Hepatocyte (in vitro differentiated cells): ENCODE data around the gene ARHGAP22. TPM values are rescaled to one million over a fixed set of nuclear protein-coding genes. Genes with fewer than 3 reads are reported as not detected.

Source experiments
- DNase-seq: peaks from one replicate; pipeline ENCODE4 v3.0.0-alpha.2; 2016; ENCODE audit warnings: low spot score
- H2AFZ ChIP-seq: fragments of 200-600 bp; sonication (generic); 2 replicates; pipeline ENCODE4 v1.6.0; 2016; ENCODE audit warnings: antibody characterized with exemption, mild to moderate bottlenecking
- H3K27ac ChIP-seq: fragments of 200-600 bp; sonication (generic); 2 replicates; pipeline ENCODE4 v1.5.1; 2016; ENCODE audit warnings: mild to moderate bottlenecking
- H3K27me3 ChIP-seq: fragments of 200-600 bp; sonication (generic); 2 replicates; pipeline ENCODE4 v1.6.1; 2016
- H3K36me3 ChIP-seq: fragments of 200-600 bp; sonication (generic); replicated peaks from 2 replicates; pipeline ENCODE4 v1.5.1; 2016; ENCODE audit warnings: low read depth; ENCODE audit not compliant: insufficient read depth
- H3K4me1 ChIP-seq: fragments of 200-600 bp; sonication (generic); 2 replicates; pipeline ENCODE4 v1.5.1; 2016; ENCODE audit warnings: mild to moderate bottlenecking, moderate library complexity; ENCODE audit not compliant: insufficient read depth
- H3K4me2 ChIP-seq: fragments of 200-600 bp; sonication (generic); 2 replicates; pipeline ENCODE4 v1.6.0; 2016
- H3K4me3 ChIP-seq: fragments of 200-600 bp; sonication (generic); 2 replicates; pipeline ENCODE4 v1.5.1; 2016; ENCODE audit warnings: mild to moderate bottlenecking
- H3K79me2 ChIP-seq: fragments of 200-600 bp; sonication (generic); 2 replicates; pipeline ENCODE4 v1.6.0; 2017; ENCODE audit warnings: mild to moderate bottlenecking
- H3K9me2 ChIP-seq: fragments of 200-600 bp; sonication (generic); replicated peaks from 2 replicates; pipeline ENCODE4 v1.6.0; 2017; ENCODE audit warnings: mild to moderate bottlenecking; ENCODE audit not compliant: insufficient read depth
- H3K9me3 ChIP-seq: fragments of 200-600 bp; sonication (generic); 2 replicates; pipeline ENCODE4 v1.5.1; 2016; ENCODE audit warnings: low read depth, mild to moderate bottlenecking
- H4K20me1 ChIP-seq: fragments of 200-600 bp; sonication (generic); 2 replicates; pipeline ENCODE4 v1.6.0; 2016; ENCODE audit warnings: mild to moderate bottlenecking; ENCODE audit not compliant: insufficient read depth, poor library complexity, severe bottlenecking
- EZH2 ChIP-seq: fragments of 200-600 bp; sonication (generic); IDR thresholded peaks from 2 replicates; pipeline ENCODE4 v1.6.1; 2016; ENCODE audit warnings: antibody characterized with exemption, mild to moderate bottlenecking, borderline replicate concordance
- EZH2phosphoT487 ChIP-seq: fragments of 200-600 bp; sonication (generic); IDR thresholded peaks from one replicate; pipeline ENCODE4 v1.6.1; 2018; ENCODE audit warnings: antibody characterized with exemption, mild to moderate bottlenecking, low read depth, moderate library complexity; ENCODE audit not compliant: unreplicated experiment, severe bottlenecking
- WGBS: methylation state at CpG from one replicate; pipeline ENCODE4 v1.1.6; 2016; ENCODE audit warnings: low lambda C conversion rate; ENCODE audit errors: missing lambda C conversion rate; 5-methylcytosine and 5-hydroxymethylcytosine counted together
- polyA plus RNA-seq: library from polyadenylated mRNA; unstranded; fragments of >200 nt; fragmentation: Nextera tagmentation; extraction: Ambion mirVana; gene quantifications from 2 replicates; pipeline ENCODE4 v1.2.1, GENCODE V29; 2016
- total RNA-seq: library from RNA; depleted of rRNA; stranded (reverse); fragments of >200 nt; gene quantifications from 2 replicates; pipeline ENCODE4 v1.2.3, GENCODE V29; 2014
- TF ChIP-seq, protein P1 (sequence below): fragments of 200-600 bp; sonication (generic); IDR thresholded peaks from 2 replicates; pipeline ENCODE4 v1.5.1; 2016; ENCODE audit warnings: antibody characterized with exemption, mild to moderate bottlenecking; ENCODE audit not compliant: poor library complexity

ARHGAP22 gene
- total and polyA plus RNA-seq, 2 experiments from 2014 or later, result 1.7 to 1.8 TPM

DNA sequence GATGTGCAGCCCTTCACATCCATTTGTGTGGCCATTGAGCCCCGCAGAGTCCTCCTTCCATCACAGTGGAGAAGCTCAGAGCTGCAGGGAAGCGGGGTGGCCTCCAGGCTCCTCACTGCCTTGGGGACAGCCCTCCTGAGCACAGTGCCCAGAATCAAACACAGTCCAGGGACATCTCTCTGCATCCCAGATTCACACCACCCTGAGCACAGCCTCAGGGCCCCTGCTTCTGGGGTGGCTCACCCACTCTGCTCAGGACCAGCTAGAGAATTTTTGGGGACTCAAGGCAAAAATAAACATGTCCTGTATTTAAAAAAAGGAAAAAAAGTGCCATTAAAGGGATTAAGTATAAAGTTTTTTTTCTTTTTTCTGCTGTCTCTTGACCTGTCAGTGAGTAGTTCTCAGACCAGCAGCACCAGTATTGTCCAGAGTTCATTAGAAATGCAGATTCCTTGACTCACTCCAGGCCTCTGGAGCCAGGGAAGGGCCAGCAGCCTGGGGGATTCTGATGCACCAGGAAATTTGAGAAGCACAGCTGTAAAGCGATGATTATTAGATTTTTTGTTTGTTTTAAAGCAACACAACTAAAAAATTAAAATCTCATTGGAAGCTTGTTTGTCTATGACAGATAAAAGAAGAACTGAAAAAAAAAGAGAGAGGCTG lies 61.6 kb downstream of the ARHGAP22 start:
- no peak for DNase-seq

DNA sequence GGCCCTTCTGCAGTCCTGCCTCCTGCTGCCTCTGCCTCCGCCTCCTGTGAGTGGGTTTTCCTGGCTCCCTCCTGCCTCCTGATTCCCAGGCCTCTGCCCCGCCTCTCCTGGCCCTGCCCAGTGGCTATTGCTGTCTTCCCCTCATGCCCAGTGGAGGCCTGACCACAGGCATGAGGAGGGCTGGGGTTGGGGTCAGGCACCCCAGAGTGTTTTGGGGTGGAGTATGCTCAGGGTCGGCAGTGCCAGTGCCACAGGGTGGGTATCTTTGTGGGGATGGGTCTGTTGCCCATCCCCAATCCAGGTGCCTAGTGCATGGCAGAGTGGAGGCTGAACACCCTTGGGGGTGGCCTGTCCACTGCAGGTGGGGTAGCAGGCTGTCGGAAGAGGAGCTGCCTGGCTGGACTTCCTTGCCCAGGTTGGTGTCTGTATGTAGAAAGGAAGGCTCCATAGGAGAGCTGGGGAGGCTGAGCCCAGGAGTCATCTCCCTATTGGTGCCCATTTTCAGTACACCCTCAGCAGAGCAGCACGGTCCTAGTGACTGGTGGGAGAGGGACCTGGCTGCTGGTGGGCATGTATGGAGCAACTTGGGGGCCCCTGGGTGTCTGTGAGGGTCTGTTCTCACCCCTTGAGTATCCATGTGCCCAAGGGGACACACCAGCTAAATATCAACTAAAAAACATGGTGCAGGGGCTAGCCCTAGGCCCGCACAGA lies 62.2 kb downstream of the ARHGAP22 start:
- WGBS, result 94% methylated on average over 5 of the region's 6 CpGs
- Histone ChIP-seq H3K9me3 (no peaks in the 10 kb centered on the region), H2AFZ (no peak overlapping the region), H3K9me2 (no peaks in the 10 kb centered on the region), H3K27ac (no peak overlapping the region), H3K4me1 (no peaks in the 10 kb centered on the region), H3K4me3 (no peak overlapping the region), H3K27me3 (no peaks in the 10 kb centered on the region), H3K36me3 (no peaks in the 10 kb centered on the region), H4K20me1 (no peaks in the 10 kb centered on the region), H3K79me2 (no peaks in the 10 kb centered on the region), H3K4me2 (no peak overlapping the region)
- no peak for DNase-seq
- no peak for TF ChIP-seq EZH2phosphoT487
- no peak for TF ChIP-seq EZH2
- TF ChIP-seq, protein P1, sequence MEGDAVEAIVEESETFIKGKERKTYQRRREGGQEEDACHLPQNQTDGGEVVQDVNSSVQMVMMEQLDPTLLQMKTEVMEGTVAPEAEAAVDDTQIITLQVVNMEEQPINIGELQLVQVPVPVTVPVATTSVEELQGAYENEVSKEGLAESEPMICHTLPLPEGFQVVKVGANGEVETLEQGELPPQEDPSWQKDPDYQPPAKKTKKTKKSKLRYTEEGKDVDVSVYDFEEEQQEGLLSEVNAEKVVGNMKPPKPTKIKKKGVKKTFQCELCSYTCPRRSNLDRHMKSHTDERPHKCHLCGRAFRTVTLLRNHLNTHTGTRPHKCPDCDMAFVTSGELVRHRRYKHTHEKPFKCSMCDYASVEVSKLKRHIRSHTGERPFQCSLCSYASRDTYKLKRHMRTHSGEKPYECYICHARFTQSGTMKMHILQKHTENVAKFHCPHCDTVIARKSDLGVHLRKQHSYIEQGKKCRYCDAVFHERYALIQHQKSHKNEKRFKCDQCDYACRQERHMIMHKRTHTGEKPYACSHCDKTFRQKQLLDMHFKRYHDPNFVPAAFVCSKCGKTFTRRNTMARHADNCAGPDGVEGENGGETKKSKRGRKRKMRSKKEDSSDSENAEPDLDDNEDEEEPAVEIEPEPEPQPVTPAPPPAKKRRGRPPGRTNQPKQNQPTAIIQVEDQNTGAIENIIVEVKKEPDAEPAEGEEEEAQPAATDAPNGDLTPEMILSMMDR, result no peak

More for the DNA sequence above, 61.6 kb downstream of the ARHGAP22 start:
- Histone ChIP-seq H4K20me1 (no peaks in the 10 kb centered on the region), H3K79me2 (no peaks in the 10 kb centered on the region), H3K4me1 (no peaks in the 10 kb centered on the region), H2AFZ (no peak overlapping the region), H3K4me3 (no peak overlapping the region), H3K9me3 (no peaks in the 10 kb centered on the region), H3K27me3 (no peaks in the 10 kb centered on the region), H3K9me2 (no peaks in the 10 kb centered on the region), H3K4me2 (no peak overlapping the region), H3K27ac (no peak overlapping the region), H3K36me3 (no peaks in the 10 kb centered on the region)
- 89% methylated on average over 3 of the region's 3 CpGs for WGBS
- no peak for TF ChIP-seq EZH2phosphoT487
- no peak for TF ChIP-seq EZH2
- TF ChIP-seq, protein P1, result no peak

DNA sequence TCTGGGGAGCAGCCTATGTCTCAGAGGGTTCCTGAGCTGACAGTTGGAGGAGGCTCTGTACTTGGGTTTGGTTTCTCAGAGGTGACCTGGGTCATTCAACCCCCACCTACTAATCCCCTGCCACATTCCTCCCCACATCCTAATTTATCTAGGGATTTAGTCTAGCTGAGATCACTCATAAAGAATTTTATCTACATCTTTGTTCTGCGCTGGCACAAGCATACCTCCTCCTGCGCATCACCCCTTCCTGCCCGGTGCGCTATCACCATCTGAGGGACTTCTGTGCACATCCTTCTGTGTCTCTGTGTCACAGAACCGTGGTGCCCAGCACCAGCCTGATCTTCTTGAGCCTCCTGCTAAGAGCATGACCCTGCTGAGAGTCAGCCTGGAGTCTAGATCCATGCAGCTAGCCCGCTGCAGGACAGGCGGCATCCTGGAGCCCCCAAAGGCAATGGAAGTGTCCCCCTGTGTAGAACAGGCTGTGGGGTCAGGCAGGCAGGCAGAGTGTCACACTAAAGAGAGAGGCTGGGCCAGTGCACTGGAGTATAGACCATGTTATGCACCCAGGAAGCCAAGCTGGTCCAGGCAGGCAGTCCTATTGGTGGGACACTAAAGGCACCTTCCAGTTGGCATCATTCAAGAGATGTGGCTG lies 63.6 kb downstream of the ARHGAP22 start:
- no peaks in the 10 kb centered on the region for H3K9me3 ChIP-seq

More for the DNA sequence above, 63.6 kb downstream of the ARHGAP22 start:
- H3K27ac ChIP-seq, result no peak overlapping the region
- no peaks in the 10 kb centered on the region for H3K9me2 ChIP-seq
- no peaks in the 10 kb centered on the region for H3K27me3 ChIP-seq
- no peak overlapping the region for H3K4me3 ChIP-seq
- no peaks in the 10 kb centered on the region for H4K20me1 ChIP-seq
- H3K4me2 ChIP-seq, result no peak overlapping the region
- WGBS, result 66% methylated on average over 7 of the region's 7 CpGs
- H2AFZ ChIP-seq, result no peak overlapping the region
- DNase-seq, result no peak
- TF ChIP-seq EZH2, result no peak
- TF ChIP-seq EZH2phosphoT487, result no peak
- TF ChIP-seq, protein P1, result no peak
- no peaks in the 10 kb centered on the region for H3K36me3 ChIP-seq
- no peaks in the 10 kb centered on the region for H3K4me1 ChIP-seq
- no peaks in the 10 kb centered on the region for H3K79me2 ChIP-seq
